Ascending aorta (tissue), 2 donors: ENCODE measurements around the gene OR4S2. TPM values are rescaled to one million over a fixed set of nuclear protein-coding genes. Genes with fewer than 3 reads are reported as not detected.

Source experiments
- DNase-seq, 2 donors: peaks; one replicate each; pipeline ENCODE4 v3.0.0-alpha.2; 2019; ENCODE audit warnings: low spot score in 2 of 2
- H3K27ac ChIP-seq, 2 donors: fragments of 200-600 bp; sonication (generic); one replicate each; pipeline ENCODE4 v1.5.1; 2016 to 2017; ENCODE audit warnings: mild to moderate bottlenecking in 1 of 2
- H3K27me3 ChIP-seq: fragments of 200-600 bp; sonication (generic); one replicate; pipeline ENCODE4 v1.5.1; 2017
- H3K36me3 ChIP-seq, 2 donors: fragments of 200-600 bp; sonication (generic); one replicate each; pipeline ENCODE4 v1.5.1; 2016
- H3K4me1 ChIP-seq, 2 donors: fragments of 200-600 bp; sonication (generic); one replicate each; pipeline ENCODE4 v1.5.1; 2016 to 2017; ENCODE audit warnings: mild to moderate bottlenecking in 1 of 2
- H3K4me3 ChIP-seq, 2 donors: fragments of 200-600 bp; sonication (generic); one replicate each; pipeline ENCODE4 v1.5.1; 2016 to 2017; ENCODE audit warnings: mild to moderate bottlenecking in 1 of 2
- H3K9me3 ChIP-seq, 2 donors: fragments of 200-600 bp; sonication (generic); one replicate each; pipeline ENCODE4 v1.5.1; 2016
- CTCF ChIP-seq, 3 experiments: fragments of 200-600 bp in 2 of 3; fragments of 450-650 bp in 1 of 3; sonication (generic) in 2 of 3; IDR thresholded peaks; one replicate each; pipeline ENCODE4 v1.5.1; 2016 to 2019; ENCODE audit warnings: antibody characterized with exemption in 3 of 3, mild to moderate bottlenecking in 1 of 3, moderate library complexity in 1 of 3
- intact Hi-C: fragments of 100-400 bp; cut with DNase I; formaldehyde crosslinking; loops from one replicate; pipeline ENCODE4 v1.15.1; 2023
- total RNA-seq: library from RNA; depleted of rRNA; stranded (reverse); fragments of >200 nt; gene quantifications from one replicate; pipeline ENCODE4 v1.1.0, GENCODE V29; 2016

Gene OR4S2
- total RNA-seq, 1 donor from 2014 or later = not detected

- no peaks in the 10 kb centered on the region for H3K27me3 ChIP-seq
- H3K27ac ChIP-seq = no peak overlapping the region
- no peaks in the 10 kb centered on the region for H3K9me3 ChIP-seq
- DNase-seq = no peak
- intact Hi-C loops = no loop called here
- no peaks in the 10 kb centered on the region for H3K4me1 ChIP-seq
- no peaks in the 10 kb centered on the region for H3K36me3 ChIP-seq
- TF ChIP-seq CTCF (IDR thresholded peaks at IDR 0.05) = no peak
- H3K4me3 ChIP-seq = no peak overlapping the region
Observed at GRCh38 chr11:55697817-55698216, 49.7 kb downstream of the OR4S2 start.

GRCh38 chr11:55701429-55701828, 53.3 kb downstream of the OR4S2 start:
- Histone ChIP-seq H3K4me3 (no peak overlapping the region), H3K36me3 (no peaks in the 10 kb centered on the region), H3K9me3 (no peaks in the 10 kb centered on the region), H3K27me3 (no peaks in the 10 kb centered on the region), H3K27ac (no peak overlapping the region), H3K4me1 (no peaks in the 10 kb centered on the region)
- DNase-seq = no peak
- no peak for TF ChIP-seq CTCF (IDR thresholded peaks at IDR 0.05)
- intact Hi-C loops = no loop called here

Other genes starting within 250 kb of the OR4S2 start
- not detected for gene OR4C15, start 93.9 kb upstream of the OR4S2 start, total RNA-seq
- not detected for gene OR4C16, start 76.2 kb upstream of the OR4S2 start, total RNA-seq
- not detected for gene OR4C11, start 40.7 kb upstream of the OR4S2 start, total RNA-seq
- not detected for gene OR4P4, start 13.2 kb upstream of the OR4S2 start, total RNA-seq
- gene OR4C6, start 13.9 kb downstream of the OR4S2 start, total RNA-seq = not detected
- not detected for gene OR5D13, start 125.1 kb downstream of the OR4S2 start, total RNA-seq
- gene OR5D14, start 147.2 kb downstream of the OR4S2 start, total RNA-seq = not detected
- gene OR5L1, start 163.0 kb downstream of the OR4S2 start, total RNA-seq = not detected
- gene OR5D18, start 171.3 kb downstream of the OR4S2 start, total RNA-seq = not detected
- not detected for gene OR5L2, start 178.9 kb downstream of the OR4S2 start, total RNA-seq
- gene OR5D16, start 190.4 kb downstream of the OR4S2 start, total RNA-seq = not detected
- gene TRIM51, start 235.0 kb downstream of the OR4S2 start, total RNA-seq = not detected